Muscle of arm (tissue), 14 donors: Measurements from ENCODE around the gene MAP9. TPM values are rescaled to one million over a fixed set of nuclear protein-coding genes. Genes with fewer than 3 reads are reported as not detected.
"Not testable (repeated sequence)": the region's sequence is repeated elsewhere in the genome, so short reads cannot be mapped to it uniquely, and the experiment has no call there.

Experiments used
- DNase-seq: peaks from one replicate; pipeline ENCODE4 v3.0.0-alpha.2; 2013
- long read RNA-seq, 11 donors: transcript quantifications; one replicate each; lab custom pipeline, GENCODE V29; 2026
- polyA plus RNA-seq, 12 donors: library from polyadenylated mRNA; unstranded; fragments of 120-200 nt; gene quantifications; one replicate each; pipeline ENCODE4 v1.2.1, GENCODE V29; 2013; ENCODE audit not compliant: insufficient read length in 12 of 12

MAP9 gene
- polyA plus RNA-seq, result 1 to 10 TPM in 11 of 12 donors, not detected in 1; 3.3 to 9.2 (median 5.4) TPM
- long read RNA-seq, donor 1, partial matches to known transcripts, result 0 of 3 reads
- long read RNA-seq, donor 1, other reads (novel, unspliced or antisense), result 0 of 3 reads
- long read RNA-seq, donor 2, result 0 reads
- long read RNA-seq, donor 3, result 0 reads
- long read RNA-seq, donor 4, partial matches to known transcripts, result 0 of 1 reads
- long read RNA-seq, donor 4, other reads (novel, unspliced or antisense), result 0 of 1 reads
- long read RNA-seq, donor 5, result 0 reads
- long read RNA-seq, donor 6, partial matches to known transcripts, result 0 of 1 reads
- long read RNA-seq, donor 6, other reads (novel, unspliced or antisense), result 0 of 1 reads
- long read RNA-seq, donor 7, partial matches to known transcripts, result 0 of 1 reads
- long read RNA-seq, donor 7, other reads (novel, unspliced or antisense), result 0 of 1 reads
- long read RNA-seq, donor 8, full-length matches to known transcripts, result 1 of 1 reads
- long read RNA-seq, donor 8, partial matches to known transcripts, result 0 of 1 reads
- long read RNA-seq, donor 8, other reads (novel, unspliced or antisense), result 0 of 1 reads
- long read RNA-seq, donor 9, partial matches to known transcripts, result 0 of 1 reads
- long read RNA-seq, donor 9, other reads (novel, unspliced or antisense), result 0 of 1 reads
- long read RNA-seq, donor 10, partial matches to known transcripts, result 0 of 1 reads
- long read RNA-seq, donor 10, other reads (novel, unspliced or antisense), result 0 of 1 reads
- long read RNA-seq, donor 11, result 0 reads

GRCh38 chr4:155376387-155377268 lies at the start of gene MAP9:
Gene MAP9, minus strand, starts transcription at chr4:155376965. Its CDS starts 1,115 bp downstream, at chr4:155375850.
- DNase-seq, result peak; percentile 93

GRCh38 chr4:155424778-155425177 lies 48.0 kb upstream of the MAP9 start:
- DNase-seq, result not testable (repeated sequence)

DNA sequence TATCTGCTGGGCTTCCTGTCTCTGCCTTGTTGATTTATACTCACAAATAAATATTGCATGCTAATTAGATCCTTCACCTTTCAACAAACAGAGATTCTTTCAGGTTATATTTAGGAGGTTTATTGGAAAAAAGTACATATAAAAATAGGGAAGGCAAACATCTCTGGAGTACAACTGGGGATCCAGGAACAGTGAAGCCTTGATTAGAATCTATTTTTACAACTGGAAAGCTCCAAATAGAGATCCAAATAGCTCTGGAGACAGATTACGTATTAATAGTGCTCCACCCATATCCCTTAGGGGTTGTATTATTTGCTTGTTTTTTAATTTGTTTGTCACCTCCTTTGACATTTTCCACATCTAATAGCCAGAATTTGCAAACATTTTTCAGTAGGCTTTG lies 46.9 kb upstream of the MAP9 start:
- no peak for DNase-seq

DNA sequence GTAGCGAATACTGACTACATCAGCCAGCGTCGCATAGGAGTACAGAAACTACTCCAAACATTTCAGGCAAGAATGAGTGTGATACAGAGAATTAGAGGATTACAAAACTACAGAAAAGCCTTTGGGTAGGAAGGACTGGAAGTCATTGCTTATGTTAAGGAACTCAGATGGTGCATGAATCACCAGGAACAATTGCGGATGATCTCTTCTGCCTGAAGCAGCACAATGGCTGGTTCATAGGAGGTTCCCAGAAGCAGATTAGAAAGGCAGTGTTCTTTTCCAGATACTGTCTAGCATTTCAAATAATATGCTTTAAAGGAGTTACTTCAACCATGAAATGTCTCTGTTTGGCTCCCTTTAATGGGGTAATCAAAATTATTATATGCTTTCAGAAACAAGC lies 42.5 kb upstream of the MAP9 start:
- DNase-seq, result no peak

- no peak for DNase-seq
Measured at GRCh38 chr4:155415662-155416061, 38.9 kb upstream of the MAP9 start.

DNA sequence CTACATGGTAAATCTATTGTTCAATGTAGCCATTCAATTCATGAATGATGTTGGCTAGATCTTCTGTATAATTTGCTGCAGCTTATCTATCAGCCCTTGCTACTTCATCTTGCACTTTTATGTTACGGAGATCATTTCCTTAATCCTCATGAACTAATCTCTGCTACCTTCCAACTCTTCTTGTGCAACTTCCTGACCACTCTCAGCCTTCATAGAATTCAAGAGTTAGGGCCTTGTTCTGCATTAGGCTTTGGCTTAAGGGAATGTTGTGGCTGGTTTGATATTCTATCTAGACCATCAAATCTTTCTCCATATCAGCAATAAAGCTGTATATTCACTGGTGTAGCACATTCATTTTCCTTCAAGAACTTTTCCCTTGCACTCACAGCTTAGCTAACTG lies 36.7 kb upstream of the MAP9 start:
- DNase-seq, result no peak

DNA sequence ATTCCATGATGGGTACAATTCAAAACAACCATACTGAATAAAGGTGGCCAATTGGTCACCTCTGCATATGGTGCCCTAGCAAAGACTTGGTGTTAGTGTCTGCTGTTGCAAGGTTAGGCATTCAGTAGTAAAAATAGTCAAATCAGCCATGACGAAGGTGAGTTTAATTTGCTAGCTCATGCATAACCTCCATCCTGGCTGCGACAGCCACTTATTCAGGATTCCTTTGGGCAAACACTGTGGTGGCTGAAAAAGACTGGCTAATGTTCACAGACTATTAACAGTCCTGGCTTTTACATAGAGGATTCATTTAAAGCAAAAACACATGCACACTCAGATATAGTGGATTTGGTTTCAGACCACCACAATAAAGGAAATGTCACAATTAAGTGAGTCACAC lies 34.8 kb upstream of the MAP9 start:
- DNase-seq, result no peak

- no peak for DNase-seq
Measured at GRCh38 chr4:155408796-155409195, 32.0 kb upstream of the MAP9 start.

GRCh38 chr4:155407480-155407879 lies 30.7 kb upstream of the MAP9 start:
- DNase-seq, result no peak

GRCh38 chr4:155405059-155405458 lies 28.3 kb upstream of the MAP9 start:
- no peak for DNase-seq

- peak; percentile 30 for DNase-seq
Measured at GRCh38 chr4:155403886-155404285, 27.1 kb upstream of the MAP9 start.

- no peak for DNase-seq
Measured at GRCh38 chr4:155402941-155403340, 26.2 kb upstream of the MAP9 start.

- DNase-seq, result no peak
Measured at GRCh38 chr4:155400893-155401292, 24.1 kb upstream of the MAP9 start.

DNA sequence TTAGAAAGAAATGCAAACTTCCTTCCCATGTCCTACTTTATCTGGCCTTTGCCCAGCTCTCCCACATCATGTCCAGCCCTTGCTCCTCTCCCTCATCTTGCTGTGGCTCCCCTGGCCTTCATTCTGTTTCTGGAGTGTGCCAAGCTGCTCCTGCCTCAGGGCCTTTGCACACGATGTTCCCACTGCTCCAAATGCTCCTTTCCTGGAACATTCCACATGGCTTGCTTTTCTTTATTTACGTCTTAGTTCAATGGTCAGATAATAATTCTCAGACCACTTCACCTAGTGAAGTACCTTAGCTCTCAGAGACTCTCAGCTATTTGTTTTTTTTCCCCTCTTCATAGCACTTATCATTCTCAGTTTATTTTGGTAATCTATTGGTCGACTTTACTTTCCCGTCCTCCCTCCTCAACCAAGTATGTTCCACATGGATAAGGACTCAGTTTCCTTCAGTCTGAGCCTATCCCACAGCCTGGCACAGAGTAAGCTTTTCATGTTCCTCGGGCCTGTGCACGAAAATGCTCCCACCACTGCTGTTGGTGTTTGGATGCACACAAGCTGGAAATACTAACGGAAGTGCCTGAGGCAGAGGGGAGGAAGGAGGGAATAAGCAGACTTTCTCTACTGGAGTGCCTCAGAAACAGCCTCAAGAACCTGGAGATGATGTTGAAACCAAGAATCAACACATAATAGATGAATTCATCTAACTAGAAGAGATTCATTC lies 23.4 kb upstream of the MAP9 start:
- DNase-seq, result no peak

DNA sequence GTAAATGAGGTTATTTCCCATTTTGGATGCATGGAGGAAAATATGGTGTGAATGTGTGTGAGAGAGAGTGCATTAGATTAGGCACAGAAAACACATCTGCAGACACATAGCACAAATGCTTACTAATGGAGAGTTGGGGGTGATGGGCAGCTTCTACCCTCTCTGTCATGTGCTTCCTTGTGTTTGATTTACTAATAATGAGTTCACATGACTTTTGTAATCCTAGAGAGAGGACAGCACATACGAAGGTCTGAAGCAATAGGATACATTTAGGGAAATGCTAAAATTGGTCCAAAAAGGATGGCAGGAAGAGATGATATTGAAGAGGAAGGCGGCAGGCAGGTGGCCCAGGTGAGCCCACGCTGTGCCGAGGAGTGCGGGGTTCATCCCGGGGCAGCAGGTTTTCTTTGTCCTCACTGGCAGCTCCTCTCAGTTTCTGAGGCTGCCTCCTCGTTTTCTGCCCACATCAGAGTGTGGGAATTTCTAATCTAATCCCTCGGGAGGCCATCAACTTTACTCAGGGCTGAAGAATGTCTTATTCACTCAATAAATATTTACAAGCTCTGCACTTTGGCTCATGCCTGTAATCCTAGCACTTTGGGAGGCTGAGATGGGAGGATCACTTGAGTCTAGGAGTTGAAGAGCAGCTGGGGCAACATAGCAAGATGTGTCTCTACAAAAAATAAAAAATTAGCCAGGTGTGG lies 15.9 kb upstream of the MAP9 start:
- DNase-seq, result no peak

DNA sequence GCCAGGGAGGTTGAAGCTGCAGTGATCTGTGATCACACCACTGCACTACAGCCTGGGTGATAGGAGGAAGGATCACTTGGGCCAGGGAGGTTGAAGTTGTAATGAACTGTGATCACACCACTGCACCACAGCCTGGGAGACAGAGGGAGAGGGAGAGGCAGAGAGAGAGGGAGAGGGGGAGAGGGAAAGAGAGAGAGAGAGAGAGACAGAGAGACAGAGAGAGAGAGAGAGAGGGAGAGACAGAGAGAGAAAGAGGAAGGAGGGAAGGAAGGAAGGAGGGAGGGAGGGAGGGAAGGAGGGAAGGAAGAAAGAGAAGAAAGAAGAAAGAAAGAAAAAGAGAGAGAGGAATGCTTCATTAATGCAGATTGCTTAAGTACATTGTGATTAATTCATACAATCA lies 15.2 kb upstream of the MAP9 start:
- no peak for DNase-seq

DNA sequence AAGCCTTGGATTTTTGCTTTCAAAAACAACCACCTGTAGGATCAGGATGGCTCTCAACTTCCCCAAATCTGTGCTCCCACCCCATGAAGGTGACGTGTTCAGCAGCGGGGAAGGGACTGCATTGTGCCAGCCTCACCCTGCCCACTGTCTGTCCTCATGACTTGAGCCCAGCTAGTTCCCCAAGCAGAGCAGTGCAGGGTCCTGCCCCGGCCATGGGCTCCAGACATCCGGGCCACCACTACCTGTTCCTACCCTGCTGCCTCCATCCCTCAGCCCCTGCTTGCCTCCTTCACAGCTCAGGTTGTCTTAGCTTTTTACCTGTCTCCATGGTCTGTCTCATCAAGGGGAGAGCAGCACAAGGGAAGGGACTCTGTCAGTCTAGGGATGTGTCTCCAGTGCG lies 11.4 kb upstream of the MAP9 start:
- DNase-seq, result no peak

- DNase-seq, result no peak
Measured at GRCh38 chr4:155383541-155383940, 6.8 kb upstream of the MAP9 start.

GRCh38 chr4:155377276-155377675 lies 511 bp upstream of the MAP9 start:
- DNase-seq, result no peak

DNA sequence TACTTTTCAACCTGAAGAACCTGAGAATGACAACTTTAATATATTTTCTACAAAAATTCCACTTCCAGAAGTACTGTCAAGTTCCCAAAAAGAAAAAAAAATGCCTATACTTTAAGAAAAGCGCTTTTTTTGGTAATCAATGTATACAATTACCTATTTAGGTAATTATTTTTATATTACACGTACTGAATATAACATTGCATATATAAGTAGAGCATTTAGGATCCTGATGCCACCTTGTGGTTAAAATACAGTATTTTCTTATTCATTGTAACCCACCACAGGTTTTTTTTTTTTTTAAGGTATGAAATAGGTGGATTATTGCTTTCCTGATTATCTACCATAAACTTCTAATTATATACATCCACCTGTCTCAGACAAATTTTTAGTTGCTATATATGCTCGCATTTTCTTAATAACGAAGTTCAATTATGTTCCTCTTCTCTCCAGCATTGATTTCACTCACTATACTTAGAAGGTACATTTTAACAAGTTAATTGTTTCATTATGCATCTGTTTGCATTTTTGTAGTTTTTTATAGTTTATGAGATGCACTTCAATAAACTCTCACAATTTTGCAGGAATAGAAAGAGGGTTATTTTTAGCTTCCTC lies 5.2 kb downstream of the MAP9 start:
- DNase-seq, result no peak
